ENCODE measurements around the gene ZNG1E. TPM values are rescaled to one million over a fixed set of nuclear protein-coding genes. Genes with fewer than 3 reads are reported as not detected.
A peak's percentile ranks its signal among the peaks of the same experiment; 100 is the strongest.
"Not testable (repeated sequence)": the region's sequence is repeated elsewhere in the genome, so short reads cannot be mapped to it uniquely, and the experiment has no call there.

The ZNG1E gene
- 35.5 TPM for total RNA-seq

DNA sequence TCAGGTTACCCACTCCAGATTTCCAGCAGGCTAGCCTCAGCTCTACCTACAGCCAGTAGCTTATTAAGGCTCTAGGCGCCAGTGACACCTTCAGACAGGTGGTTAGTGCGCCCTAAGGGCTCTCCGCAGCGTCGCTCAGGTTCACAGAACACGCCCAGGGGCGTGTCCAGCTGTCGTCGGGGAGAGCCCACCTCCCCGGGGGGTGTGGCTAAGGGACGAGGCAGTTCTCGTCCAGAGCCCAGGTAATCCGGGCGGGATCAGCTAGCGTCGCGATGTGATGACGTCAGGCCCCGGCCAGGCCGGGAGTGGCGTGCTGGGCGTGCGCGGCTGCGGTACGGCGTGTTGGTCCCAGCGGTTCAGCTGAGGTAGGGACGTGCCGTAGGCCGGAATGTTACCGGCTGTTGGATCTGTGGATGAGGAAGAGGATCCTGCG lies at the start of gene ZNG1E:
Gene ZNG1E, plus strand, starts transcription at position 340 of the 433 bp plus-strand sequence. Its CDS starts 49 bp downstream, at position 389.
- H3K27ac ChIP-seq (ENCODE audit: low read depth, low read length); H3K27me3 ChIP-seq (ENCODE audit: control insufficient read depth in 3 of 3, insufficient read depth in 3 of 3, low read length in 3 of 3); H3K4me1 ChIP-seq (ENCODE audit: control insufficient read depth in 3 of 3, insufficient read depth in 3 of 3, low read length in 3 of 3); H3K9me3 ChIP-seq (ENCODE audit: control insufficient read depth in 3 of 3, low read length in 3 of 3); H3K36me3 ChIP-seq (ENCODE audit: control insufficient read depth in 3 of 3, insufficient read depth in 3 of 3, low read length in 3 of 3): not testable (repeated sequence)
- Histone ChIP-seq H3K4me3 (ENCODE audit: low read length in 3 of 3) (peak within 1 kb of the TSS; percentile 65 to 83 (median 78)), H3K9ac (ENCODE audit: low read depth in 1 of 3, low read length in 3 of 3) (peak within 1 kb of the TSS; percentile 56 to 64 (median 57))

DNA sequence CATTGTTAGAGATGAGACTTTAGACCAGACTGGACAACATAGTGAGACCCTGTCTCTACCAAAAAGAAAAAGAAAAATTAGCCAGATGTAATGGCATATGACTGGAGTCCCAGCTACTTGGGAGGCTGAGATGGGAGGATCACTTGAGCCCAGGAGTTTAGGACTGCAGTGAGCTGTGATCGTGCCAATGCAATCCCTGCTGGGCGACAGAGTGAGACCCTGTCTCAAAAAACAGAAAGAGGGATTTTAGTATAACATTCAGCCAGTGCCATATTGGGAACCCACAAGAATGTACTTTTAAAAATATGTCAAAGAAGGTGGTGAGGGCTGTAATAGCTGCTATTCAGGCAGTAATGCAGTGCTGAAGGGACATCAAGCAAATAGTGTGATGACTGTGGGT lies 2.1 kb upstream of the ZNG1E start:
- H3K4me3 ChIP-seq (ENCODE audit: low read length in 3 of 3); H3K4me1 ChIP-seq (ENCODE audit: control insufficient read depth in 3 of 3, insufficient read depth in 3 of 3, low read length in 3 of 3); H3K9ac ChIP-seq (ENCODE audit: low read depth in 1 of 3, low read length in 3 of 3); H3K27me3 ChIP-seq (ENCODE audit: control insufficient read depth in 3 of 3, insufficient read depth in 3 of 3, low read length in 3 of 3); H3K27ac ChIP-seq (ENCODE audit: low read depth, low read length); H3K9me3 ChIP-seq (ENCODE audit: control insufficient read depth in 3 of 3, low read length in 3 of 3); H3K36me3 ChIP-seq (ENCODE audit: control insufficient read depth in 3 of 3, insufficient read depth in 3 of 3, low read length in 3 of 3): not testable (repeated sequence)

DNA sequence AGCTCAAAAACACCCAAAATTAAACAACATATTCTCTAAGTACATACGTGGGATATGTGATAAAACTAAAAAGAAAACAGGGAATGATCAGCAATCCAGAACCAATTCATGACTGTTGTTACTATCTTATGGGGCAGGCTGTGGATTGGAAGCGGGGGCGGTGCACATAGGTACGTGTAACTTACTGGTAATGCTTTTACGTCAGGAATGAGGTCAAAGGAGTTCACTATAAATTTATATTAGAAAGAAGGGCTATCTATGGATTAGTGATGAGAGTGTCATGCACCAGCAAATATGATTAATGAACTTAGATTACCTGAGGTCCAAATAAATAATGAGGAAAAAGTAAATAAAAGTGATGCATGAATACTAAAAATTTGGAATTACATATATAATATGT lies 710 bp upstream of the ZNG1E start:
- H3K4me3 ChIP-seq (ENCODE audit: low read length in 3 of 3); H3K4me1 ChIP-seq (ENCODE audit: control insufficient read depth in 3 of 3, insufficient read depth in 3 of 3, low read length in 3 of 3); H3K9me3 ChIP-seq (ENCODE audit: control insufficient read depth in 3 of 3, low read length in 3 of 3); H3K9ac ChIP-seq (ENCODE audit: low read depth in 1 of 3, low read length in 3 of 3); H3K36me3 ChIP-seq (ENCODE audit: control insufficient read depth in 3 of 3, insufficient read depth in 3 of 3, low read length in 3 of 3); H3K27ac ChIP-seq (ENCODE audit: low read depth, low read length); H3K27me3 ChIP-seq (ENCODE audit: control insufficient read depth in 3 of 3, insufficient read depth in 3 of 3, low read length in 3 of 3): not testable (repeated sequence)

DNA sequence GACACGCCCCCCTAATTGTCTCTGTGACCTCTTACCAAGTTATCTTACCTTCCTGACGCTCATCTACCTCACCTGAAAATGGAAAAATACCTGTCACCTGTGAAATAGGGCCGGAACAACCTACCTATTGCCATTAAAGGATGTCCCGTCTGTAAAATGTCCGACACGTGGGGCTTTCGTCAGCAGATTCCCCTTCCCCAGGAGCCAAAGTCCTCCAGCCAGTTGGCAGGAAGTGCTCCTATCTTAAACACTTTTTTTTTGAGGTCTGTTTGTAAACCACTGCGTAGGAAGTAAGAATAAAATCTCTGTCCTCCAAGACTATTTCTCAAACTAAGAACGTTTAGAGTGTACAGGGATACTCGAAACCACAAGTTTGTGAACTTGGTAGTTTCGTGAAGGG lies 661 bp downstream of the ZNG1E start:
- H3K4me3 ChIP-seq (ENCODE audit: low read length in 3 of 3); H3K36me3 ChIP-seq (ENCODE audit: control insufficient read depth in 3 of 3, insufficient read depth in 3 of 3, low read length in 3 of 3); H3K9ac ChIP-seq (ENCODE audit: low read depth in 1 of 3, low read length in 3 of 3); H3K9me3 ChIP-seq (ENCODE audit: control insufficient read depth in 3 of 3, low read length in 3 of 3); H3K27ac ChIP-seq (ENCODE audit: low read depth, low read length); H3K4me1 ChIP-seq (ENCODE audit: control insufficient read depth in 3 of 3, insufficient read depth in 3 of 3, low read length in 3 of 3); H3K27me3 ChIP-seq (ENCODE audit: control insufficient read depth in 3 of 3, insufficient read depth in 3 of 3, low read length in 3 of 3): not testable (repeated sequence)

DNA sequence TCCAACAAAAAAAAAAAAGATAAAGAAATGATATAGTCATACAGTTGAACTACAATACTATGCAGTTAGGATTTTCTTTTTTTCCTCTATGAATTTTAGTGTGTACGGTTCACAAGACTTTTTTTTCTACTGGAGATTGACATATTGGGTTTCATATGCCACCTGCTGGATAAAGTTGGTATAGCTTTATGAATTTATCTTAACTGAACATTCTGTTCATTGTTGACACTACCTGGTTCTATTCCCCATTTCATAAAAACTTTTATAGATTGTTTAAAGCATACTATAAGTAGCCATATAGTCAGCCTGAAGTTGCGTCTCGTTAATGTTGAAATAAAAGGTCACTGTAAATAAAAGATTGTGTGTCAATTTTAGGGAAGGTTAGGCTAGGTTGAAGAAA lies 2.8 kb downstream of the ZNG1E start:
- H3K9me3 ChIP-seq (ENCODE audit: control insufficient read depth in 3 of 3, low read length in 3 of 3); H3K9ac ChIP-seq (ENCODE audit: low read depth in 1 of 3, low read length in 3 of 3); H3K36me3 ChIP-seq (ENCODE audit: control insufficient read depth in 3 of 3, insufficient read depth in 3 of 3, low read length in 3 of 3); H3K4me1 ChIP-seq (ENCODE audit: control insufficient read depth in 3 of 3, insufficient read depth in 3 of 3, low read length in 3 of 3); H3K27me3 ChIP-seq (ENCODE audit: control insufficient read depth in 3 of 3, insufficient read depth in 3 of 3, low read length in 3 of 3); H3K27ac ChIP-seq (ENCODE audit: low read depth, low read length); H3K4me3 ChIP-seq (ENCODE audit: low read length in 3 of 3): not testable (repeated sequence)

DNA sequence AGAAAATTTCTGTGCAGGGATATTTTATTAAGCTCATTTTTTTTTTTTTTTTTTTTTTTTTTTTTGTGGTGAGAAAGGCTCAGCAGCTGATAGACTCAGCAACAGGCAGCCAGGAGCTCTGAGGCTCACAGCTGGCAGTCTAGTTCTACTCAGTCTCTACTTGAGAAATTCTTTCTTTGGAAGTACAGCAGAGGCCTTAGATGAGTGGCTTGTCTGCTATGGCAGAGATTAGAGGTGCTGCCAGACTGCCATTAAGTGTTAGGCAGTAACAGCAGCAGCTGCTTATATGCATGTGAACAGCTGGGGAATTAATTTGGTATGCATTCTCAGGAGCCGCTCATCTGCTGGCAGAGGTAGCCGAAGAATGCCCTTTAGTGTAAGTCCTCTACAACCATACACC lies 27.8 kb downstream of the ZNG1E start:
- H3K27me3 ChIP-seq (ENCODE audit: control insufficient read depth in 3 of 3, insufficient read depth in 3 of 3, low read length in 3 of 3); H3K9ac ChIP-seq (ENCODE audit: low read depth in 1 of 3, low read length in 3 of 3); H3K4me1 ChIP-seq (ENCODE audit: control insufficient read depth in 3 of 3, insufficient read depth in 3 of 3, low read length in 3 of 3); H3K27ac ChIP-seq (ENCODE audit: low read depth, low read length); H3K9me3 ChIP-seq (ENCODE audit: control insufficient read depth in 3 of 3, low read length in 3 of 3); H3K36me3 ChIP-seq (ENCODE audit: control insufficient read depth in 3 of 3, insufficient read depth in 3 of 3, low read length in 3 of 3); H3K4me3 ChIP-seq (ENCODE audit: low read length in 3 of 3): not testable (repeated sequence)

DNA sequence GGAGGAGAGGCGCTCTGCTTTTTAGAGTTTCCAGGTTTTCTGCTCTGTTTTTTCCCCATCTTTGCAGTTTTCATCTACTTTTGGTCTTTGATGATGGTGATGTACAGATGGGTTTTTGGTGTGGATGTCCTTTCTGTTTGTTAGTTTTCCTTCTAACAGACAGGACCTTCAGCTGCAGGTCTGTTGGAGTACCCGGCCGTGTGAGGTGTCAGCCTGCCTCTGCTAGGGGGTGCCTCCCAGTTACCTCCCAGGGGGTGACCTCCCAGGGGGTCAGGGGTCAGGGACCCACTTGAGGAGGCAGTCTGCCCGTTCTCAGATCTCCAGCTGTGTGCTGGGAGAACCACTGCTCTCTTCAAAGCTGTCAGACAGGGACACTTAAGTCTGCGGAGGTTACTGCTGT lies 38.7 kb downstream of the ZNG1E start:
- H3K9ac ChIP-seq (ENCODE audit: low read depth in 1 of 3, low read length in 3 of 3); H3K27me3 ChIP-seq (ENCODE audit: control insufficient read depth in 3 of 3, insufficient read depth in 3 of 3, low read length in 3 of 3); H3K9me3 ChIP-seq (ENCODE audit: control insufficient read depth in 3 of 3, low read length in 3 of 3); H3K36me3 ChIP-seq (ENCODE audit: control insufficient read depth in 3 of 3, insufficient read depth in 3 of 3, low read length in 3 of 3); H3K27ac ChIP-seq (ENCODE audit: low read depth, low read length); H3K4me1 ChIP-seq (ENCODE audit: control insufficient read depth in 3 of 3, insufficient read depth in 3 of 3, low read length in 3 of 3); H3K4me3 ChIP-seq (ENCODE audit: low read length in 3 of 3): not testable (repeated sequence)

DNA sequence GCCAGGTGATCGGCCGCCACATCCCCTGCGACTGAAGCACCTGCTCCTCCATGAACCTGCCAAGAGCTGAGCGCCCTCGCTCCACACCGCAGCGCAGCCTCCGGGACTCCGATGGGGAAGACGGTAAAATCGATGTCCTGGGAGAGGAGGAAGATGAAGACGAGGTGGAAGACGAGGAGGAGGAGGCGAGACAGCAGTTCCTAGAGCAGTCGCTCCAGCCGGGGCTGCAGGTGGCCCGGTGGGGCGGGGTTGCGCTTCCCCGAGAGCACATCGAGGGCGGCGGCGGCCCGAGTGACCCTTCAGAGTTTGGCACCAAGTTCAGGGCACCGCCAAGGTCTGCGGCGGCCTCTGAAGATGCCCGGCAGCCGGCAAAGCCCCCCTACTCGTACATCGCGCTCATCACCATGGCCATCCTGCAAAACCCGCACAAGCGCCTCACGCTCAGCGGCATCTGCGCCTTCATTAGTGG lies 61.4 kb downstream of the ZNG1E start, which contains the start of gene FOXD4L4:
Gene FOXD4L4, plus strand, starts transcription at position 51 of the 469 bp plus-strand sequence. Its CDS starts 0 bp downstream, at position 51.
- not testable (repeated sequence) for H3K36me3 ChIP-seq (ENCODE audit: control insufficient read depth in 3 of 3, insufficient read depth in 3 of 3, low read length in 3 of 3); H3K4me3 ChIP-seq (ENCODE audit: low read length in 3 of 3); H3K9me3 ChIP-seq (ENCODE audit: control insufficient read depth in 3 of 3, low read length in 3 of 3); H3K9ac ChIP-seq (ENCODE audit: low read depth in 1 of 3, low read length in 3 of 3); H3K27me3 ChIP-seq (ENCODE audit: control insufficient read depth in 3 of 3, insufficient read depth in 3 of 3, low read length in 3 of 3); H3K27ac ChIP-seq (ENCODE audit: low read depth, low read length); H3K4me1 ChIP-seq (ENCODE audit: control insufficient read depth in 3 of 3, insufficient read depth in 3 of 3, low read length in 3 of 3)

DNA sequence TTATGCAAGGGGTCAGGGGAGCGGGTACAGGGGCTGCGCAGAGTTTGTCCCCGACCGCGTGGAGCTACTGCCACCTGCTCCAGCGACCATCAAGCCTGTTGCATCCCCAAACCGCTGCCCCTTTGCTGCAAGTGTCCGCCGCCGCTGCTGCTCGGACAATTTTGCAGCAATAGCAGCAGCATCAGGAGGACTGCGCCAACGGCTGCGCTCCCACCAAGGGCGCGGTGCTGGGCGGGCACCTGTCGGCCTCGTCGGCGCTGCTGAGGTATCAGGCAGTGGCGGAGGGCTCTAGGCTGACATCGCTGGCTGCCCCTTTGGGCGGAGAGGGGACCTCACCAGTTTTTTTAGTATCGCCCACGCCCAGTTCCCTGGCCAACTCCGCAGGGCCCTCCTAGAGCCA lies 62.4 kb downstream of the ZNG1E start:
- H3K9ac ChIP-seq (ENCODE audit: low read depth in 1 of 3, low read length in 3 of 3); H3K4me1 ChIP-seq (ENCODE audit: control insufficient read depth in 3 of 3, insufficient read depth in 3 of 3, low read length in 3 of 3); H3K27ac ChIP-seq (ENCODE audit: low read depth, low read length); H3K27me3 ChIP-seq (ENCODE audit: control insufficient read depth in 3 of 3, insufficient read depth in 3 of 3, low read length in 3 of 3); H3K4me3 ChIP-seq (ENCODE audit: low read length in 3 of 3); H3K9me3 ChIP-seq (ENCODE audit: control insufficient read depth in 3 of 3, low read length in 3 of 3); H3K36me3 ChIP-seq (ENCODE audit: control insufficient read depth in 3 of 3, insufficient read depth in 3 of 3, low read length in 3 of 3): not testable (repeated sequence)

Measured in skeletal muscle tissue (tissue), 4 donors.